NCI-H2107 (cell line): ENCODE measurements around the gene CSPG4.
"Not testable (repeated sequence)": the region's sequence is repeated elsewhere in the genome, so short reads cannot be mapped to it uniquely, and the experiment has no call there.

Experiments
- DNase-seq: peaks from one replicate; lab custom pipeline; 2025; lab: John Stamatoyannopoulos, UW

The CSPG4 gene

DNA sequence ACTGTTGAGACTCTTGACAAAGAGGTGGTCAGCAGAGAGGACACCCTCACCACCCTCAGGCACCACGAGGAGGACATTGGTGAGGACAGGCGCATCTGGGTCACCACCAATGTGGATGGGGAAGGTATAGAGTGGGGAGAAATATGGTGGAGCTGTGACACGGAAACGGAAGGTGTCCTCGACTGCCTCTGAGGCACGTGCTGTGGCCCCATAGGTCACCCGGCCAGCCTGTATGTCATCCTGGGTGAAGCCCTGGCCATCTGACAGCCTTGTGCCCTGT, 24.4 kb downstream of the CSPG4 start:
- no peak for DNase-seq

DNA sequence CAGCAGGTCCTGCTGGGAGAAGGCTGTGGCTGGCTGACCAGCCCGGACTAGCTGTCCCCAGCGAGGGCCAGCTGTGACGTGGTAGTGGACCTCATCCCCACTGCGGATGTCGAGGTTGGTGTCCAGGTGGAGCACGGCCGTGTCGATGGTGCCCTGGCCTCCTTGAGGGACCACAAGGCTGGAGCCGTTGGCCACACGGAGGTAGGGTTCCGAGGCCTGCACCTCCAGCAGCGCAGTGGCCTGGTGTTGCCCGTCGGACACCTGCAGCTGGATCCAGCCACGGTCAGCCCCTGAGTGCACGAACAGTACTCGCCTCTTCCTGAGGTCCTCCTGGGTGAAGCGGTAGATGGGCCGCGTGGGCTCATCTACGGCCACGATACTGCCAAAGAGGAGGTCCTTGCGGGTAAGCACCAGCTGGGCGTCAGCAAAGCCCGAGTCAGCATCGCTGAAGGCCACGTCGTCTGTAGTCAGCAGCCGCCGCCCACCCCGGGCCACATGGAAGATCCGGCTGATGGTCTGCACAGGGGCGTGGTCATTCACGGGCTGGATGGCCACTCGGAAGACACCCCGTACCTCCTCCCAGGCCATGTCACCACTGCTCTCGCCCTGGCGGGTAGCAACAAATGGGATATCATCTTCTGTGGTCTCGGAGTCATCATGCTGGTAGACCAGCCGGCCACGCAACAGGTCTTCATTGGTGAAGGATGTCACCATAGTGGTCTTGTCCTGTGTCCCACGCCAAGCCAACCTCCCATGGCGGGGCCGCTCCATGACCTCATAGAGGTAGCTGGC, 25.0 kb downstream of the CSPG4 start:
- no peak for DNase-seq

- not testable (repeated sequence) for DNase-seq
Observed at GRCh38 chr15:75686212-75686642, 26.4 kb downstream of the CSPG4 start.

GRCh38 chr15:75685195-75685594, 27.5 kb downstream of the CSPG4 start:
- DNase-seq = no peak

DNA sequence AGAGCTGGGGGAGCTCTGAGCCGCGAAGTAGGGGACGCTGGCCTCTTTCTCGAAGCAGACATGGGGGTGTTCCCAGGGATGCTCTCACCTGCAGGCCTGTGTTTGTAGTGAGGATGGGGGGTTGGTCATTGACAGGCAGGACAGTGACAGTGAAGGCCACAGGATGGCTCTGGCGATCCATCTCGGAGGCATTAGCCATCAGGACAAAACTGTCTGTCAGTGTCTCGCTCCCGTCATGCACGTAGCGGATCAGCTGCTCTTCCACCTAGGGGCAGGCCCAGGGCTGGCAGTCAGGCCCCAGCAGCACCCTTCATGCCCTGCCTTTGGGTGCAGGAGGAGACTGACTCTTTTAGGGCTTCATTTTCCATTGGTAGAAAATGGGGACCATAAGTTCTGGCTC, 28.0 kb downstream of the CSPG4 start:
- DNase-seq = no peak

- not testable (repeated sequence) for DNase-seq
Observed at GRCh38 chr15:75683646-75684312, 28.9 kb downstream of the CSPG4 start.

DNA sequence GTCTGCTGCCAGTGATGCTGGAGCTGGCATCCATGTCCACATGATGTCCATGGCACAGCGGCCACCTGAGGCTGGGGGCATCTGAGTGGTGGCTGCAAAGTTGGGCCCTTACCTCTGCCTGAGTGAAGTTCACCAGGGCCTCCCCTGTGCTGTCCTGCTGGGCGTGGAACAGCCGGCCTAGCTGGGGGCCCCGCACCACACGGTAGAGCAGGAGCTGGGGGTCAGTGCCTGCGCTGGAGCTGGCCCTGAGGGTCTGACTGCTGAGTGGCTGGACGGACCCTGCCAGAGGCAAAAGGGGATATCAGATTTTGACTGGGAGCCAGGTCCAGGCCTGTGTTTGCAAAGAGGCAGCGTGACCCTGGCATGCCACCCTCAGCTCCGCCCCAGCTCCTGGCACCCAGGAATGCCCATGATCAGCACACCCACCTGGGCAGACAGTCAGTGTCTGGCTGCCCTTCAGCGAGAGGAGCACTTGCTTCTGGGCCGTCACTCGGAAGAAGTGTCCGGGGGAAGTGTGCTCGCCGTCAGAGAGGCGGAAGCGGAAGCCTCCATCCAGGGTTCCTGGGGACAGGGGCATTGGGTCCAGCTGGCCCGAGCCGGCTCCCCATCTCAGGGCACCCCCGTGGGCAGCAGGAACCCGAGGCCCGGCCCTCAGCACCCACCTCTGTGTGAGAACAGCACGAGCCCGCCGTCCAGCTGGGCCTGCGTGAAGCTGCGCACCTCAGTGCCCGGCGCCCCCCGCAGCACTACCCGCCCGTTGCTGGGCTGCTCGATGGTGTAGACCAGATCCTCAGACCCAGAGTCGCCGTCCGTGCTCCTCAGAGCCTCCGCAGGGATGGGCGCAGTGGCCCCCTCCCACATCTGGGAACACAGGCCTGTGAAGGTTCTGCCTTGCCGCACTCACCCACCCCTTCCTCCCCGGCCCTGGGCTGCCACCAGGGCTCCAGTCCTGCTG, 30.2 kb downstream of the CSPG4 start:
- DNase-seq = no peak

- DNase-seq = no peak
Observed at GRCh38 chr15:75680007-75680789, 32.5 kb downstream of the CSPG4 start.

DNA sequence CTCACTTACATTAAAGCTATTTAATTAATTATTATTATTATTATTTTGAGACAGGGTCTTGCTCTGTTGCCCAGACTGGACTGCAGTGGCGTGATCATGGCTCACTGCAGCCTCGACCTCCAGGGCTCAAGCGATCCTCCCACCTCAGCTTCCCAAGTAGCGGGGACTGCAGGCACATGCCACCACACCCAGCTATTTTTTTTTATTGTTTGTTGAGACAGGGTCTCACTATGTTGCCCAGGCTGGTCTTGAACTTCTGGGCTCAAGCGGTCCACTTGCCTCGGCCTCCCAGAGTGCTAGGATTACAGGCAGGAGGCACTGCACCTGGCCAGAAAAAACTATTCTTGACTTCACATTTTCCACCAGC, 34.3 kb downstream of the CSPG4 start:
- not testable (repeated sequence) for DNase-seq

- no peak for DNase-seq
Observed at GRCh38 chr15:75677465-75678323, 35.0 kb downstream of the CSPG4 start.

GRCh38 chr15:75676688-75677464, 35.8 kb downstream of the CSPG4 start:
- DNase-seq = no peak

DNA sequence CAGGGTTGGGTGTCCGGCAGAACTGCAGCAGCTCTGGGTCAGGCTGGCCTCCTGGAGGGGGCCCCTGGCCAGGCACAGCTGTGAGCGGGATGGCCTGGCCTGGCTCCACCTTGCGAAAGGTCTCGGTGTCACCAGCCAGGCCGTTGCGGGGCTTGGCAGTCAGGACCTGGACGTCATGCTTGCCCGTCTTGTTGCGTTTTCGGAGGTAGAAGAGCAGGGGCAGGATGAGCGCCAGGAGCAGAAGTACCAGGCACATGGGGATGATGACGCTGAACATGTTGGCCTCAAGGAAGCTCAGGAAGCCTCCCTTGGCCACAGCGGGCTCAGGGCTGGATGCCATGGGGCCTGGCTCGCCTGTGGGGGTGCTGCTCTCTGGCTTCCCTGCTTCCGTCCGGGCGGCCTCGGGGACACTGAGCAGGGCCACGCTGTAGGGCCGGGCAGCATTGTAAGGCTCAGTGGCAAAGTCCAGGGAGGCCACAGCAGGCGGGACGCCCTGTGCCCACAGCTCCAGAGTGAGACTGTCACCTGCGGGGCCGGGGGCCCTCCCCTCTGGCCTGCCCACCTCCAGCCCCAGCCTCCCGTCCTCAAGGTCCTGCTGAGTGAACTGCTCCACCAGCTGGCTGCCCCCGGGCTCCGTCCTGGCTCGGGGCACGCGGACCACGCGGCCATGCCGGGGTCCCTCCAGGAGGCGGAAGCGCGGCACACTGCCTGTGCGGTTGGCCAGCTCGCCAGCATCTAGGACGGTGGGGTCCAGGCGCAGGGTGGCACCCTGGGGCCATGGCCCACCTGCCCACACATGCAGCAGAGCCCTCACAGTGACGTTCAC, 36.9 kb downstream of the CSPG4 start:
- no peak for DNase-seq

DNA sequence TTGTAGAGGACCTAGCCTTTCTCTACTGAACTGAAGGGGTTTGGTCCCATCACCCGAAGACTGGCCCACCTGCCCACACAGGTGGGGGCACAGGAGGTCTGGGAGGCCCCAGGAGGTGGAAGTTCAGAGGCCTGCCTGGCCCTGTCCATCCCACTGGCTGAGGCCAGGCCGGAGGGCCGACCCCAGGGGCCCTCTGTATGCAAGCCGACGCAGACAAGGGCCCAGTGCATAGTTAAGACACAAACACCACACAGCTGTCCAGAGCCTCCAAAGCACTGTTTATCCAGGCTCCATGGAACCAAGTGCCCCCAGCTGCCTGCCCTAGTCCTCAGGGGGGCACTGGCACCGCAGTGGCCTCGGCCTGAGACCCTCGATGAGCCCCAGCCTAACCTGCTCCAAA, 38.3 kb downstream of the CSPG4 start:
- no peak for DNase-seq

DNA sequence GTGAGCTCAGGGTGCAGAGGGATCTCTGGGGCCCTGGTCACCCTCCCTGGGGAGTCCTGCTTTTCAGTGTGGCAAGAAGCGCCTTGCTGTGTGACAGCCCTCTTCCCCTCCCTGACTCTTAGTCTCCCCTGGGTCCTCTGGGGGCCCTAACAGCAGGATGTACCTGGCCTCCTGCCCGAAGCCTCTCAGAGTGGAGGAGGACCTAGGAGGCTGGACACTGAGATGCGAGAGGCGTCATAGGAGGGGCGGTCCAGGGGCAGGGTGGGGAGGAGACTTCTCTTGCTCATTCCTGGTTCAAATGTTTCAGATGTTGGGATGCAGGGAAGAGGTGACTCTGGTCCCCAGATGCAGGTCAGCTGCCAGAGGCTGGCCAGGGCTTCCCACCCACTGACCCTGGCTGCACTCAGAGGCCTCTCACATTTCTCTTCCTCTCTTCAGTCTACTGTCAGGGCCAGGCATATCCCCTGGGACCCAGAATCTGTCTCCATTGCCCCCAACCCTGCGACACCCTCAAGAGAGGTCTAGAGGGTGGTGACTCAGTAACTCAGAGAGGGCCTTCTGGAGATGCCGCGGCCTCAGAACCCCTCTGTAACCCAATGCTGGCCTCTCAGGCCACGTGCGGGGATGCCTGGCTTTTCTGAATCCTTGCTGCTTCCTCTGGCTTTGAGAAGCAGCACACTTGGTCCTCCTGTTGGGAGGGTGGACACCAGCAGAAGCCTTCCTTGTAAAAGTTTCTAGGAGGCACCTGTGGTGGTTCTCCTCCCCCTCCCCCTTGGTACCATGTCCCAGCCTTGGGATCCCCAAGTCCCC, 39.0 kb downstream of the CSPG4 start:
- no peak for DNase-seq

DNA sequence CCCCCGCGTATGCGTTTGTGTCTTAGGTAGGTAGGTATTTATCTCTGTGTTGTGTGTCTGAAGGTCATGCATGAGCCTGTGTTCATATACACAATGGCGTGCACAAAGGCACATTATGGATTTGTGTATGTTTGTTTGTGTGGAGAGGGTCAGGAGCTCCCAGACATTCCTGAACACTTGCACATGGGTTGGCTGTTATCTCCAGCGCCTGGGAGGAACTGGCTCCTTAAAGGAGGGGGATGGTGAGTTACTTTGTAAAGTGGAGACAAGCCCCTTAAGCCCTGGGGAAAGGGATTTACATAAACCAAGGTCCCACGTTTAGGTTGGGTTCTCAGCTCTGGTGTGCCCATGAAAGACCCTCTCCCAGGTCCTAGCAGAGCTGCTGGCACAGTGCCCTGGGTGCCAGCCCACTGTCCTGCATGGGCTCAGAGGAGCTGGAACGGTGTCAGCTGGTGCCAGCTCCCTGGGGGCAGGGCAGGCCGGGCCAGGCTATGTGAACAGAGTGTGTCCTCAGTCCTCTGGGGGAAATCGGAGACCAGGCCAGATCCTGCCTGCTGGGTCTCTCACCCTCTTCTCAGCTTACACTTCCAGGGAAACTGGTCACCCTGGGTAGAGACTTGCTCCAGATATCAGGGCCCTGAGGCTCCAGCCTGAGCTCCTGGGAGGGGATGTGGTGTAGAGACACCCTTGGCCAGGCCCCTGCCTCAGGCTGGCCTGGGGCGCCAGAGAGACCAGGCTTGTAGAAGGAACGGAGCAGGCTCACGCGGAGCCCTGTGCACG, 39.8 kb downstream of the CSPG4 start:
- DNase-seq = no peak

- DNase-seq = no peak
Observed at GRCh38 chr15:75671730-75672602, 40.7 kb downstream of the CSPG4 start.

GRCh38 chr15:75669879-75670212, 42.8 kb downstream of the CSPG4 start:
- DNase-seq = no peak
